B cell (primary cell): ENCODE data around the gene LCN15. TPM values are rescaled to one million over a fixed set of nuclear protein-coding genes. Genes with fewer than 3 reads are reported as not detected.

Experiments used
- ATAC-seq: fragments of 200-7000 bp; cut with Tn5 transposase; one replicate; pipeline ENCODE4 v1.10.0; 2021; ENCODE audit warnings: low read depth, mild to moderate bottlenecking, moderate number of reproducible peaks, moderate library complexity
- CTCF ChIA-PET: fragments of 350-600 bp; sonication (Branson Sonifier 250); formaldehyde crosslinking; loops from one replicate; lab custom pipeline; 2021; ENCODE audit warnings: antibody characterized with exemption, inconsistent platforms; lab: Charles Lee
- POLR2A ChIA-PET: fragments of 350-600 bp; sonication (Branson Sonifier 250); formaldehyde crosslinking; loops from one replicate; lab custom pipeline; 2021; ENCODE audit warnings: antibody characterized with exemption; lab: Charles Lee
- DNase-seq: peaks from one replicate; pipeline ENCODE4 v3.0.0; 2013
- H2AFZ ChIP-seq: 2 replicates; pipeline ENCODE4 v1.6.1; 2012; ENCODE audit warnings: mild to moderate bottlenecking, low read depth, low read length; ENCODE audit not compliant: insufficient read depth, poor library complexity, severe bottlenecking
- H3K27ac ChIP-seq, 2 donors: 1 replicate in 1 of 2; 2 replicates in 1 of 2; pipeline ENCODE4 v1.5.1; 2012 to 2013; ENCODE audit warnings: low read length in 2 of 2, mild to moderate bottlenecking in 2 of 2, moderate library complexity in 1 of 2
- H3K27me3 ChIP-seq, 4 experiments: fragments of 200-600 bp in 1 of 4; sonication (generic) in 1 of 4; replicated peaks in 1 of 4; 1 replicate in 2 of 4; 2 replicates in 2 of 4; pipeline versions ENCODE4 v1.6.1 to v1.7.0; 2013 to 2016; ENCODE audit warnings: low read length in 3 of 4, mild to moderate bottlenecking in 2 of 4, mixed read lengths in 1 of 4, moderate library complexity in 1 of 4; ENCODE audit not compliant: insufficient read depth in 4 of 4, control insufficient read depth in 3 of 4; ENCODE audit errors: control extremely low read depth in 1 of 4
- H3K36me3 ChIP-seq, 2 experiments: replicated peaks in 1 of 2; 1 replicate in 1 of 2; 2 replicates in 1 of 2; pipeline versions ENCODE4 v1.6.1 to v1.7.1; 2013; ENCODE audit warnings: low read length in 1 of 2; ENCODE audit not compliant: insufficient read depth in 2 of 2, control insufficient read depth in 1 of 2; ENCODE audit errors: control extremely low read depth in 1 of 2, extremely low read depth in 1 of 2
- H3K4me1 ChIP-seq, 2 donors: fragments of 200-600 bp in 1 of 2; sonication (generic) in 1 of 2; 1 replicate in 1 of 2; 2 replicates in 1 of 2; pipeline versions ENCODE4 v1.5.1 to v1.6.1; 2013 to 2017; ENCODE audit warnings: low read length in 2 of 2; ENCODE audit not compliant: control insufficient read depth in 2 of 2, insufficient read depth in 2 of 2
- H3K4me2 ChIP-seq: replicated peaks from 2 replicates; pipeline ENCODE3; 2012; ENCODE audit warnings: mild to moderate bottlenecking, low read depth, low read length; ENCODE audit not compliant: poor library complexity, severe bottlenecking
- H3K4me3 ChIP-seq, 5 experiments: fragments of 200-600 bp in 1 of 5; sonication (generic) in 1 of 5; 1 replicate in 3 of 5; 2 replicates in 2 of 5; pipeline versions ENCODE4 v1.5.1 to v1.7.0; 2011 to 2016; ENCODE audit warnings: low read length in 4 of 5, mild to moderate bottlenecking in 4 of 5, low read depth in 2 of 5, control low read depth in 1 of 5, moderate library complexity in 1 of 5; ENCODE audit not compliant: insufficient read depth in 1 of 5; ENCODE audit errors: control extremely low read depth in 1 of 5, extremely low read depth in 1 of 5
- H3K79me2 ChIP-seq: fragments of 200-600 bp; sonication (generic); one replicate; pipeline ENCODE4 v1.6.0; 2016; ENCODE audit warnings: low read length; ENCODE audit not compliant: control insufficient read depth, insufficient read depth
- H3K9ac ChIP-seq: fragments of 200-600 bp; sonication (generic); 2 replicates; pipeline ENCODE4 v1.6.1; 2017; ENCODE audit warnings: mild to moderate bottlenecking, low read length, moderate library complexity
- H3K9me3 ChIP-seq, 3 donors: one replicate each; pipeline versions ENCODE4 v1.6.1 to v1.7.1; 2013; ENCODE audit warnings: low read length in 2 of 3; ENCODE audit not compliant: control insufficient read depth in 2 of 3, insufficient read depth in 1 of 3; ENCODE audit errors: control extremely low read depth in 1 of 3
- H4K20me1 ChIP-seq: 2 replicates; pipeline ENCODE4 v1.6.0; 2012; ENCODE audit warnings: mild to moderate bottlenecking, low read length; ENCODE audit not compliant: insufficient read depth, control insufficient read depth, poor library complexity, severe bottlenecking
- H3K27ac Mint-ChIP-seq: one replicate; pipeline ENCODE4 v1.8.0; 2021; ENCODE audit warnings: mixed read lengths
- H3K27me3 Mint-ChIP-seq: one replicate; pipeline ENCODE4 v1.8.0; 2021; ENCODE audit warnings: mixed read lengths
- H3K4me1 Mint-ChIP-seq: one replicate; pipeline ENCODE4 v1.8.0; 2021; ENCODE audit warnings: mixed read lengths
- H3K4me3 Mint-ChIP-seq: one replicate; pipeline ENCODE4 v1.8.0; 2021; ENCODE audit warnings: mixed read lengths
- H3K9me3 Mint-ChIP-seq: one replicate; pipeline ENCODE4 v1.8.0; 2022; ENCODE audit warnings: mixed read lengths; ENCODE audit not compliant: insufficient read depth
- CTCF ChIP-seq: fragments of 200-600 bp; IDR thresholded peaks from one replicate; pipeline ENCODE4 v1.8.0; 2022; ENCODE audit warnings: antibody characterized with exemption, mild to moderate bottlenecking
- EZH2 ChIP-seq: IDR thresholded peaks from 2 replicates; pipeline ENCODE4 v1.6.1; 2012; ENCODE audit warnings: borderline replicate concordance, low read depth, mild to moderate bottlenecking, moderate library complexity, low read length; ENCODE audit not compliant: insufficient read depth, poor library complexity, severe bottlenecking
- WGBS: methylation state at CpG from one replicate; pipeline ENCODE4 v1.1.5; 2013; ENCODE audit warnings: missing lambda C conversion rate; ENCODE audit not compliant: insufficient coverage; 5-methylcytosine and 5-hydroxymethylcytosine counted together
- intact Hi-C: fragments of 100-400 bp; cut with micrococcal nuclease; formaldehyde crosslinking; loops from one replicate; pipeline ENCODE4 v1.10.0; 2022
- polyA plus RNA-seq: library from polyadenylated mRNA; depleted of rRNA; stranded (reverse); fragments of >200 nt; gene quantifications from 2 replicates; pipeline ENCODE4 v1.2.3, GENCODE V29; 2012
- total RNA-seq, 2 donors: library from RNA; stranded (reverse); fragments of 120-200 nt in 1 of 2; gene quantifications; 1 replicate in 1 of 2; 2 replicates in 1 of 2; pipeline versions ENCODE4 v1.2.3 to v1.2.4, GENCODE V29; 2013 to 2022

Gene LCN15
- total and polyA plus RNA-seq, 2 donors (not counting 1 experiment from before 2014, with no cell fraction given), result not detected

- H3K9ac ChIP-seq, result no peak overlapping the region
- ChIA-PET POLR2A (interaction anchor here (0.5 to 2.4 kb wide), 7 partner anchors 8 to 15 kb away, joined by 3 to 8 read pairs (median 4); no protein-coding TSS in a partner anchor), CTCF (interaction anchor here (4.0 kb wide), 1 partner anchor 13 kb away, joined by 23 read pairs; no protein-coding TSS in a partner anchor)
- H3K9me3 ChIP-seq, result peaks cover 0 to 4% (median 0%) of the 10 kb centered on the region in 3 donors
- no peaks in the 10 kb centered on the region for H3K36me3 ChIP-seq
- H3K79me2 ChIP-seq, result peaks cover 4% of the 10 kb centered on the region
- H4K20me1 ChIP-seq, result no peaks in the 10 kb centered on the region
- H3K27ac ChIP-seq, result peak overlapping the region; percentile 18 to 33
- H3K4me2 ChIP-seq, result peak overlapping the region; percentile 82
- H2AFZ ChIP-seq, result peak overlapping the region; percentile 46
- Mint-ChIP-seq H3K9me3 (no peaks in the 10 kb centered on the region), H3K27ac (peak overlapping the region; percentile 55), H3K4me1 (peaks cover 30% of the 10 kb centered on the region), H3K4me3 (peak overlapping the region; percentile 50), H3K27me3 (peaks cover 20% of the 10 kb centered on the region)
- intact Hi-C loops, result loop anchor here (10.0 kb wide), 1 partner anchor 49 kb away; the partner anchor contains the start of gene EGFL7
- peak; percentile 23 for ATAC-seq
- TF ChIP-seq CTCF (no peak), EZH2 (no peak)
- no peak for DNase-seq
- H3K4me3 ChIP-seq, result peak overlapping the region in 1 of 5 experiments; percentile 48
- H3K4me1 ChIP-seq, result peaks cover 33 to 45% of the 10 kb centered on the region in 2 donors
- 32% methylated on average over 17 of the region's 17 CpGs for WGBS
- peaks cover 0 to 39% (median 6%) of the 10 kb centered on the region in 4 experiments for H3K27me3 ChIP-seq
Measured at GRCh38 chr9:136714096-136714892, 50.0 kb downstream of the LCN15 start.
